Limb (tissue), 2 donors: ENCODE measurements around the gene WDR20.

Experiments
- DNase-seq, 2 donors: peaks; one replicate each; pipeline ENCODE4 v3.0.0-alpha.2; 2016; ENCODE audit errors: extremely low spot score in 2 of 2

The WDR20 gene

GRCh38 chr14:102196039-102196901 is 56.6 kb downstream of the WDR20 start:
- no peak for DNase-seq

DNA sequence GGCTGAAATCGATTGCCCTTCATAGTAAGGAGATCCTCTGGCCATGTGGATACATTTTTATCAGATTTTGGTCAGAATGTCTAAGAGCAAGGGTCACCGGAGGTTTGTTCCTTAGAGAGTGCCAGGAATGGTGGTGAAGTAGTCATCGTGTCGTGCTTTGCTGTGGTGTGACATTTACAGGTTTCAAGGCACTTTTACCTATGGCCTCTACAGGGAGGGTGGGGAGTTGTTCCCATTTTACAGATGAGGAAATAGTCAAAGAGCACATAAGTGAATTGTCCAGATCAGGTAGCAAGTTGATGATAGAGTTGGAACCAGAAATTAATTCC is 57.2 kb downstream of the WDR20 start:
- no peak for DNase-seq

- DNase-seq, result no peak
Observed at GRCh38 chr14:102197317-102197853, 57.7 kb downstream of the WDR20 start.

DNA sequence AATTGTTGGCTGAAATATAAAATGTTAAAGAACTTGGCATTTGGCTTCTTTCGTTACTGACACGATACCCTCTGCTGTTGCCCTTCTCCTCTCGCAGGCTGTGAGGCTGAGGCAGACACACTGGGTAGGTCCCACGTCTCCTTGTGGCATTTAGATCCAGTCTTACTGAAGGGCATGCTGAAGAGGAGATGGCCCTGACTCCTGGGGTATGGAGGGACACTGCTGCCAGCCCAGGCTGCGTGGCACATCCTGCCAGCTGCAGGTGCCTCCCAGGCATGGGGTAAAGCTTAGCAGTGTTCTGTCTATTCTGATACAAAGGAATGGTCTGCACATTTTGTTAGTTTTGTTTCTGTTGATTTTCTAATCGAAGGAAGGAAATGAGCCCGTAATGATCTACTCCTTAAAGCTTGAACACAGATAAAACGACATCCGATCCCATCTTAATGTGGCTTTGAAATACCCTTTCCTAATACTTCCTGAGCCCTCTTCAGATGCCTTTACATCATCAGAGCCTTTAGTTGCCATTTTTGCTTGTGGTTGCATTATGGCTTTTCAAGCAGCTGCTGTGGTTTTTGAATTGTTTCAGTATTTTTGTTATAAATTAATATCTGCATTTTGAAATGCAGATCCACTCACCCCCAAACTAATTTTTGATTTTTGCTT is 61.1 kb downstream of the WDR20 start:
- no peak for DNase-seq

DNA sequence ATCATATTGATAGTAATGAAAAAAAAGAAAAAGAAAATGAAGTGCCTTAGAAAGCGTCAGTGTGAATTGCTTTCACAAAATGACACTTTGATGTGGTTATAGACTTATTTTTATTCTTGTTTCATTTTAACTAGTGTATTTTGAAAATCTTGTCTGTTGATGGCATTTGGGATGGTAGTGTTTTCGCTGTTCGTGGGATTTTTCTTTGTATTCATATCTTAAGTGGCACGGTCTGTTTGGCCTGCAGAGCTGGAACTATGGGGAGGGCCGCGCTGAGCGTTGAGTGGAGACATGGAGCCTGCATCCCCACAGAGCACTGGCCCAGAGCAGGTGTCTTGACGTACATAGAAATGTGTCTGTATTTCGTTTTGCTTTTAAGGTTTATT is 61.6 kb downstream of the WDR20 start:
- DNase-seq, result no peak

DNA sequence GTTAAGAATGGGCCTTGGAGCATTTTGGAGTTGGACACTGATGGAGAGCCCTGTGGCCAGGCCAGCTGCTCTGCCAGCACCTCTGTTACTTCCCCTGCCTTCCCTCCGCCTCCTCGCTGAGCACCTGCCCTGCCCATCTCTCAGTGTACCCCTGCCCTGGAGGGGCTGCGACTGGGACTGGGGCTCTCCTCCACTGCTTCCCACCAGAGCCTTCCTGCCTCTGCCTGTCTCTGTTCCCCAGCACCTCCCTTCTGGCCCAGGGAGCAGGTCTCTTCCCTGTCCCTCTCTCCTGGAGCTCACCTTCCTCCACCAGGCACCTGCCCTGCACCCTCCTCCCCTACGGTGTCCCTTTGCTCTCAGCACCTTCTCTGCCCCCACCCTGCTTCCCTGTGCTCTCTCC is 62.1 kb downstream of the WDR20 start:
- DNase-seq, result no peak

DNA sequence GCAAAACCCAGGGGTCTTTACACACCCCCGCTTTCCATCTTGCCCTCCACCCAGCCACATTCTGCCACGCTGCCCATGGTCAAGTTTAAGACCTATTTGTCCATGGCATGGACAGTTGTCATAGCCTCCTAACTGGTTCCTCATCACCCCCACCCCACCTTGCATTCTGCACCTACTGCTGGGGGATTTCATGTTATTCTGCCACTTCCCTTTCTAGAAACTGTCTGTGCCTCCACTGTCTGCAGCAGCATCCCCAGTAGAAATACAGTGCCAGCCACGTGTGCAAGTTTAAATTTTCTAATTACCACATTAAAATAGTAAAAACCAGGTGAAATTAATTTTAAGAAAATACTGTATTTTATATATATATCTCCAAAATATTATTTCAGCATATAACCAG is 63.2 kb downstream of the WDR20 start:
- no peak for DNase-seq

DNA sequence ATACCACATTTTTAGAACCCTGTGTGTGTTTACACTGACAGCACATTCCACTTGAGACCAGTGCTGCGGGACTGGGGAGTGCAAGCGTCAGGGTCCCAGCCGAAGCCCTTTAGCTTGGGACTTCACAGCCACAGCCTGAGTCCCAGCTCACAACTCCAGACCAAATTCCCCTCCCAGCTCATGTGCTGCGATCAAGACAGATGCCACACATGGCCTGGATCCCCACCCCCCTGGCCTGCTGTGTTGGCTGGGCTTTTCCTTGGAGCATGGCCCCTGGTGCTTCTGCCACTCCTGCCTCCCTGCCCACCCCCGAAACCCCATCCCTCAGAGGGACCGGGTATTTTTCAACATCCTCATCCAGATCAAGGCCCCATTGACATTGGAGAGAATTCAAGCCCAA is 63.7 kb downstream of the WDR20 start:
- DNase-seq, result no peak

GRCh38 chr14:102205560-102205959 is 65.9 kb downstream of the WDR20 start:
- DNase-seq, result no peak

DNA sequence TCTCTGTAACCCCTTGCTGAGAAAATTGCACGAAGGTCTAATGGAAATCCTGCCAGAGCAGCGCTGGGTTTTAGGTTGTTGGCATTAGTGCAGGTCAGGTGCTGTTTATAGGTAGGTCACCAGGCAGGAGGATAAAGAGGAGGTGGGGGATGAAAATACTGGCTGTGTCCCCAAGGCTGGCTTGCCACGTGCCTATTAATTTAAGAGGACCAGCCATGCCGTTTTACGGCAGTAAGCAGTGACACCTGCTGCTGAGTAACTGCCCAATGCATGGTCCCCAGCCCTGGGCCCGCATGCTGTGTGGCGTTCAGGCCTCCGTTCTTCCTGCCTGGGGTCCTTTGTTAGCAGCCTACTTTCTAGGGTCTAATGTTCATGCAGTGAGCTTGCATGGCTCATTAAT is 67.2 kb downstream of the WDR20 start:
- DNase-seq, result no peak

DNA sequence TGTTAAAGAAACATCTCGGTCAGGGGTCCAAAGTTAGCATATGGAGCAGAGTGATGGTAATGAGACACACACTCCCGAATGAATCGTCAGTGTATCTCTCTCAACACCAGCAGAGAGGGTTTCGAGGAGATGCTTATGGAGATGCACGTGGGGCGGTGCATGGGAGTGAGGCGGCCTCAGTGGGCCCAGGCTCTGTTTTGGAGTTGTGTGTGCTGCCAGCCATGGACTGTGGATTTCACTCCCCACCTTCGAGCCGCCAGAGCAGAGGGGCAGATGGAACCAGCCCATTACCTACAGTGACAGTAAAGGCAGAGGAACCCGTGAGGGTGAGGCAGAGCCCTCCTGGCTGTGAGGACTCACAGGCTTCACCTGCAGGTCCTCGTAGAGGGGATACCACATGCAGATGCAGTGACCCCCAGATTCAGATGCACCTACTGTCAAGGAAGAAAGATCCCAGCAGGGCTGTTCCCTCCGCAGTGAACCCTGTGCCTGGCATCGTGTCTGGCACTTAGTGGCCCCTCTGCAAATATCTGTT is 68.2 kb downstream of the WDR20 start:
- DNase-seq, result no peak

DNA sequence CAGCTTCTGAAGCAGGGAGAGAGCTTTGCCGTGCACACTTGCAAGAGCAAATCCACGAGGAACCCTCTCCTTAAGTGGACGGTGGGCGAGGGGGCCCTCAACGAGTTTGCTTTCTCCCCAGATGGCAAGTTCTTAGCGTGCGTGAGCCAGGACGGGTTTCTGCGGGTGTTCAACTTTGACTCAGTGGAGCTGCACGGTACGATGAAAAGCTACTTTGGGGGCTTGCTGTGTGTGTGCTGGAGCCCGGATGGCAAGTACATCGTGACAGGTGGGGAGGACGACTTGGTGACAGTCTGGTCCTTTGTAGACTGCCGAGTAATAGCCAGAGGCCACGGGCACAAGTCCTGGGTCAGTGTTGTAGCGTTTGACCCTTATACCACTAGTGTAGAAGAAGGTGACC is 69.0 kb downstream of the WDR20 start:
- no peak for DNase-seq

GRCh38 chr14:102209224-102209966 is 69.7 kb downstream of the WDR20 start:
- DNase-seq, result no peak

- no peak for DNase-seq
Observed at GRCh38 chr14:102210421-102211042, 70.8 kb downstream of the WDR20 start.

DNA sequence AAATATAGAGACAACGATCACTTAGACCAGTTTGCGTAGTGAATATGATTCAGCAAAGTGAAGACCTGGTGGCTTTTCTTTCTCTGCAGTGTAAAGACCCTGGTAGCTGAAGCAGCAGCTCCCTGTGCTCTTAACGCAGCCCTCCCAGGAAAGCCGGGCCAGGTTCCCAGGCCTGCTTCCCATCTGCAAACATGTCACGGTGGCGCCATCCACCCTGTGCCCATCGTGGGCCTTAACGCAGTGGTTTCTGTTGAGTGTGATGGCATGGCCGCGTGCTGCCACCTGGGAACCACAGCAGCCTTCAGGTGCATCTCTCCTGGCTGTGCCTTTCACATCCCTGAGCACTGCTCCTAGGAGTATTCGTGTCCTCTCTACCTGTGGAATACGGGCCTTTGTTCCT is 71.5 kb downstream of the WDR20 start:
- DNase-seq, result no peak

- no peak for DNase-seq
Observed at GRCh38 chr14:102212356-102212755, 72.7 kb downstream of the WDR20 start.

DNA sequence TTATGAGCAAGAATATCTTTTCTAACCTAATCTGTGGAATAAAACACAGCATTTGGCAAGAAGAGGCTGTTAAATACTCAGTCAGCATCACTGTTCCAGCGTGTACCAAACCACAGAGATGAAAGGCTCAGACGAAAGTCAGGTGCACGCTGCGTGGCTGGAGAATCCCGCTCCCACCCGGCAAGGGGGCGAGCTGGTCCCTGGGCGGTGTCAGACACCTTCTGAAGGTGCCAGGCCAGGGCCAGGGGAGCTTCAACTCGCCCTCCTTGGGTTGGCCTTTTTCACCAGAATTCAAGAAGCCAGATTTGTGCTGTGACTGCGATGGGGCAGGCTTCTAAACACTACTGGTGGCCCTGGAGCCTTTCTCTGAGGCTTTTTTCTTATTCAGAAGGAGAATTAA is 73.1 kb downstream of the WDR20 start:
- DNase-seq, result no peak

DNA sequence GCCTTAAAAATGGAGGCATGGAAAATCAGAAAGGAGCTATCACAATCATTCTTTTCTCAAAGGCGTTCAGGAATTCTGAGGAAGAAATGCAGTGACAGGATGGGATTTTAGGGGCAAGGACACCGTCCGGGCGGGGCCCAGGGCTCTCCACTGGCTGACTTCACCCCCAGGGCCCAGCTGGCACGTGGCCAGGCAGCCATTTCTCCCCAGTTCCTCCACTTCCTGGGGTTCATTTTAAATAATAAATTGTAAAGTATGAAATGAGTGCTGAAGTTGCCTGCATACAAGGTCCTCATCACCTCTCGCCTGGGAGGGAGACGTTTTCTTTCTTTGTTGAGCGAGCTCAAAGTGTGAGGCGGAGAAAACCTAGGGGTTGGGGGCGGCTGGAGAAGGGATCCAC is 73.8 kb downstream of the WDR20 start:
- DNase-seq, result no peak

DNA sequence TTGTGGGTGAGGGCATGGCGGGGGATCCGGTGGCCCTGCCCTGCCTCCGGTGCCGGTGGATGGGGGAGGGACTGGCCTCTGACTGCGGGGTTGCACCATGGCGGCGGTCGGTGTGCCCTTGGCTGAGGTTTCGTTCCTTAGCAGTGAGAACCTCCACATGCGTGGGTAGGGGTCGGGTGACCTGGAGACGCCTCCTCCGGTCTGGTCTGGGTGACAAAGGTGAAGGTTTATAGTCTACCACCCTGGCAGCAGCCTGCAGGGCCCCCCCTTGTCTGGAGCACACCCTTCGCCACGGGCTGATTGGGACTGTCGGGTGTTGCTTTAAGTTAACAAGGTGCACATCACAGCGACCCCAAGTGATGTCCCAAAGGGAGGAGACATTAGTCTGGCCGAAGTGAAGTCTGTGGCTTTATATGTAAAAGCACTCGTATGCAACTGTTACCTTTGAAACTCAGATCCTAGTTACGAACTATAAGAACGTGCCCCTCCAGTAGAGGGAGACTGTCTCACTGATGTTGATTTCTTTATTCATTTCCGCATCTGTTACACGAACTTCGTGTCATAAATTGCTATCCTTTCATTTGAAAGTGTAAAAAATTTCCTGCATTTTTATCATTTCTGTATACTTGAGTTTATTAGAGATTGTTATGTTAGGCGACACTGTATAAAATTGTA is 74.4 kb downstream of the WDR20 start:
- no peak for DNase-seq

DNA sequence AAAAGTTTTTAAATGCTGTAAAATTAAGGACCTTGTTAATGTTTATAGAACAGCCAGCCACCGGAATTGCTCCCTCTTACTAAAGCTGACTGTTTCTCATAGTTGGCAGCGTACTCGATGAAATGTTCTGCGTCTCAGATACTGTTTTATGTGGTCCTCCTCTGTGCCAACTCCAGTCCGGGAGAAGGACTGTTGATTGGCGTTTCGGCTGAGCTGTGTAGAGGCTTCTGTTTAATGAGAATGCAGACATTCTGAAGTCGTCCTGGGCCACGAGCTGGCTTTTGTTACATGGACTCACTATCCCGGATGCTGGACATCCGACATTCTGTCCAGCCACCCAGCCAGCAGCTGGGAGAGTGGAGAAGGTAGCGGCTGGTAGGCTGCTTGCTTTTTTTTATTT is 75.4 kb downstream of the WDR20 start:
- DNase-seq, result no peak
